AG09319 (cell line): ENCODE results near the gene NLK.

Experiments used
- DNase-seq: peaks from one replicate; pipeline ENCODE4 v3.0.0-alpha.2; 2010; ENCODE audit warnings: low read depth; ENCODE audit errors: extremely low read depth
- TF ChIP-seq, protein P1 (sequence below): IDR thresholded peaks from 2 replicates; pipeline ENCODE4 v1.5.1; 2011; ENCODE audit warnings: low read depth, mild to moderate bottlenecking, inconsistent platforms, low read length, moderate library complexity

The NLK gene

DNA sequence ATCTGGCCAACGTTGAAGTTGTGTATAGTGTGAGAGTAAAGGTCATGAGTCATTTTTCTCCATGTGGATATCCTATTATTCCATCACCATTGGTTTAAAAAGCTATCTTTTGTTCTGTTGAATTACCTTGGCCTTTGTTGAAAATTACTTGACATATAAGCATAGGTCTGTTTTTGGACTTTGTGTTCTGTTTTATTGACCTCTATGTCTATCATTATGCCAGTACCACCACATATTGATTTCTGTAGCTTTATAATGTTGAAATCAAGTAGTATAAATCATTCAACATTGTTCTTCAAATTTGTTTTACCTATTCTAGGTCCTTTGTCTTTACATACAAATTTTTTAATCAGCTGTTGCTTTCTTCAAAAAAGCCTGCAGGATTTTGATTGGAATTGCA lies 58.5 kb downstream of the NLK start:
- DNase-seq = no peak
- TF ChIP-seq, protein P1, sequence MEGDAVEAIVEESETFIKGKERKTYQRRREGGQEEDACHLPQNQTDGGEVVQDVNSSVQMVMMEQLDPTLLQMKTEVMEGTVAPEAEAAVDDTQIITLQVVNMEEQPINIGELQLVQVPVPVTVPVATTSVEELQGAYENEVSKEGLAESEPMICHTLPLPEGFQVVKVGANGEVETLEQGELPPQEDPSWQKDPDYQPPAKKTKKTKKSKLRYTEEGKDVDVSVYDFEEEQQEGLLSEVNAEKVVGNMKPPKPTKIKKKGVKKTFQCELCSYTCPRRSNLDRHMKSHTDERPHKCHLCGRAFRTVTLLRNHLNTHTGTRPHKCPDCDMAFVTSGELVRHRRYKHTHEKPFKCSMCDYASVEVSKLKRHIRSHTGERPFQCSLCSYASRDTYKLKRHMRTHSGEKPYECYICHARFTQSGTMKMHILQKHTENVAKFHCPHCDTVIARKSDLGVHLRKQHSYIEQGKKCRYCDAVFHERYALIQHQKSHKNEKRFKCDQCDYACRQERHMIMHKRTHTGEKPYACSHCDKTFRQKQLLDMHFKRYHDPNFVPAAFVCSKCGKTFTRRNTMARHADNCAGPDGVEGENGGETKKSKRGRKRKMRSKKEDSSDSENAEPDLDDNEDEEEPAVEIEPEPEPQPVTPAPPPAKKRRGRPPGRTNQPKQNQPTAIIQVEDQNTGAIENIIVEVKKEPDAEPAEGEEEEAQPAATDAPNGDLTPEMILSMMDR = no peak

DNA sequence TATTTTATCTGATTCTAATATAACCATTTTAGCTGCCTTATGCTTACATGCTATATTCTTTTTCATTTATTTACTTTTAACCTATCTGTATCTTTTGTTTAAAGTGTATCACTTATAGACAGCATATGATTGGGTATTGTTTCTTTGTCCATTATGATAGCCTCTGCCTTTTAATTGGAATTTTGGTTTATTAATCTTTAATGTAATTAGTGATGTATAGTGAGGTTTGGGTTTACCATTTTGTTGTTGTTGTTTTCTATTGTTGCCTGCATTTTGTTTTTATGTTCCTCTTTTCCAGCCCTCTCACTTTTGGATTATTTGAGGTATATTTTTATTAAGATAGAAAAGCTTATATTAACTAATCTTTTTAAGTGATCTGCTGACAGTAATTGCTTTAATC lies 59.4 kb downstream of the NLK start:
- TF ChIP-seq, protein P1 = no peak
- no peak for DNase-seq

DNA sequence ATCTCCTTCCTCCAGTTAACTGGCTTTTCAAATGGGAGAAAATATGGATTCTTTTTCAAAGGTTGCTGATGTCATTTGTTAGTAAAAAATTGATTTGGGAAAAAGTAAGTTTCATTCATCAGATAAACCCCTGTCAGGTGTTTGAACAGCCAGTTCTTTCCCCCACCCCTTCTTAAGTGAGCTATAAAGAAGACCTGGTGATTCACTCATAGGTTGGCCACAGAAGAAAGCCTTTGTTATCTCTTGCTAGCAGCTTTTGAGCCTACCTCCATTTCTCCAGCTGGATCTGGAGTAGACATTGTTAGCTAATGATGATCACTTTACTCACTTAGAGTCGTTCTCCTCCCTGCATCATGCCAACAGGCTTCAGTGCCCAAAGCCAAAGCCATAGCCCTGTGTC lies 63.0 kb downstream of the NLK start:
- TF ChIP-seq, protein P1 = no peak

DNA sequence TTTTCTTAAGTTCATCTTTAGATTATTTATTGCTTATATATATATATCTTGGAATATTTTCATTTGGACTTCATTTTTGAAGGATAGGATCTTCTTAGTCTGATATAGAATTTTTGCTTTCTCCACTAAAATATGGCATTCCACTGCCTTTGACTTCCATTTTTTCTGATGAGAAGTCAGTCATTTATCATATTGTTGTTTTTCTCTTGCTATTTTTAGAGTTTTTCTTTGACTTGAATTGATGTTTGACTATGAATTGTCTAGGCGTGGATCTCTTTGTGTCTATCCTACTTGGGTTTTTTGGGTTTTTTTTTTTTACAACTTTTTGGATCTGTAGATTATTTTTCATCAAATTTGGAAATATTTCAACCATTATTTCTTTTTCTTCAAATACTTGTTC lies 67.7 kb downstream of the NLK start:
- TF ChIP-seq, protein P1 = no peak
- DNase-seq = no peak

More for the DNA sequence above, 63.0 kb downstream of the NLK start:
- DNase-seq = no peak

DNA sequence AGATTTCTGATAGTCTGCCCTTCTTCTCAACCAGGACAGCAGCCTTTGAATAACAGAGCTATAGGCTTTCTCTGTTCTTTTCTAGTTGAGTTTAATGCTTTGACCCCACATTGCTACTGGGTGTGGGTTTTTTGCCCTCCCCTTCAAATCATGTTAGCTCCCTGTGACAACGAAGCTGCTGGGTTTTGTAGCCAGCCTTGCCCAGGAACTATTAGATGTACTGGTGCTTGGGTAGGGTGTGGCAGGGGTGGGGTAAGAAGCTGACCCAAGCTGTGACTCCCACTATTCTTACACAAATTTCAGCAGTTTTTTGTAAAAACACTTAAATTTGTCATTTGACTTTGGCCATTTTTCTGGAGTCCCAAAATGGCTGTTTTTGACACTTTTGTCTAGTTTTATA lies 69.7 kb downstream of the NLK start:
- DNase-seq = no peak
- TF ChIP-seq, protein P1 = no peak

DNA sequence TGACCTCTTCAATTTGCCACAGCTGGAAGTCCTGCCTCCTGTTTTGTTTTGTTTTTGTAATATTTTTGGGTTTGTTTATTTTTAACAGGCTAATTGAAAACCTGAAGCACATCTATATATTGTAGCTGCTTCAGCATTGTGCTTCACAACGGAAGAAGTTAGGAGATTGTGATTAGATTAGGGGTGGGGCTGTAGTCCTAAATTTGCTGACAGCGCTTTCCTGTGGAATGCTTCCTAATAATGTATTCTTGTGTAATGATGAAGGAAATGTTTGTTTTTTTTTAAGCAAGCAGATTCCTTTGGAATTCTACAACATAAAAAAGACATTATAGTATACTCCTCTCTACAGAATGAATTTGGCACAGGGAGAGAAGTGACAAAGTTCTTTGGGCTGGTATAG lies 70.1 kb downstream of the NLK start:
- TF ChIP-seq, protein P1 = no peak
- DNase-seq = no peak

DNA sequence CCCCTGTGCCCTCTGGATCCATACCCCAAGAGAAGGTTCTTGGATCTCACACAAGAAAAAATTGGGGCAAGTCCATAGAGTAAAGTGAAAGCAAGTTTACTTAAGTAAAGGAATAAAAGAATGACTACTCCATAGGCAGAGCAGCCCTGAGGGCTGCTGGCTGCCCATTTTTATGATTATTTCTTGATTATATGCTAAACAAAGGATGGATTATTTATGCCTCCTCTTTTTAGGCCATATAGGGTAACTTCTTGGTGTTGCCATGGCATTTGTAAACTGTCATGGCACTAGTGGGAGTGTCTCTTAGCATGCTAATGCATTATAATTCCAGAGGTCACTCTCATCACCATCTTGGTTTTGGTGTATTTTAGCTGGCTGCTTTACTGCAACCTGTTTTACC lies 70.8 kb downstream of the NLK start:
- DNase-seq = no peak
- TF ChIP-seq, protein P1 = no peak

DNA sequence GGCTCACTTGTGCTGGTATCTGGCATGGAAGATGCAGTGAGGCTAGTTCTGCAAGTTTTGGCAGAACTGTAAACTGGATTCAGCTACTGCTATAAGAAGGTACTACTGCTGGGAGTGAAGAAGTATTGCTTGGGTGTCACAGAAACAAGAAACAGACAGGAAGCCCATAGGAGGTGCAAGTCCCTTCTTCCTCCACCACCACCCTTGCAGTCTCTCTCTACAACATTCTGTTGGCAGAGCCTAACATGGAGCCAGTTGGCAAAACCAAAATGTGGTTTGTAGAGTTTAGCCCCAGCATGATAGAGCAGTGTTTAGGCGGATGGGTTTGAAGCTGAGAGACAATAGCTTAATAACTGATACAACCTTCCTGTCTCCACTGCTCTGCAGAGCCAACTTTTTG lies 72.6 kb downstream of the NLK start:
- TF ChIP-seq, protein P1 = no peak

More for the DNA sequence above, 72.6 kb downstream of the NLK start:
- DNase-seq = no peak
